GM12864 (cell line): ENCODE results near the gene SELL.

Experiments used
- DNase-seq: peaks from one replicate; pipeline ENCODE4 v3.0.0-alpha.2; 2011; ENCODE audit warnings: low read depth
- H3K4me3 ChIP-seq: 2 replicates; pipeline ENCODE4 v1.5.1; 2011; ENCODE audit warnings: mild to moderate bottlenecking, low read depth, low read length, control low read depth
- TF ChIP-seq, protein P1 (sequence below): IDR thresholded peaks from 2 replicates; pipeline ENCODE4 v1.5.1; 2011; ENCODE audit warnings: low read depth, mild to moderate bottlenecking, moderate library complexity, low read length, control low read depth, inconsistent platforms; ENCODE audit errors: missing control alignments

Gene SELL

DNA sequence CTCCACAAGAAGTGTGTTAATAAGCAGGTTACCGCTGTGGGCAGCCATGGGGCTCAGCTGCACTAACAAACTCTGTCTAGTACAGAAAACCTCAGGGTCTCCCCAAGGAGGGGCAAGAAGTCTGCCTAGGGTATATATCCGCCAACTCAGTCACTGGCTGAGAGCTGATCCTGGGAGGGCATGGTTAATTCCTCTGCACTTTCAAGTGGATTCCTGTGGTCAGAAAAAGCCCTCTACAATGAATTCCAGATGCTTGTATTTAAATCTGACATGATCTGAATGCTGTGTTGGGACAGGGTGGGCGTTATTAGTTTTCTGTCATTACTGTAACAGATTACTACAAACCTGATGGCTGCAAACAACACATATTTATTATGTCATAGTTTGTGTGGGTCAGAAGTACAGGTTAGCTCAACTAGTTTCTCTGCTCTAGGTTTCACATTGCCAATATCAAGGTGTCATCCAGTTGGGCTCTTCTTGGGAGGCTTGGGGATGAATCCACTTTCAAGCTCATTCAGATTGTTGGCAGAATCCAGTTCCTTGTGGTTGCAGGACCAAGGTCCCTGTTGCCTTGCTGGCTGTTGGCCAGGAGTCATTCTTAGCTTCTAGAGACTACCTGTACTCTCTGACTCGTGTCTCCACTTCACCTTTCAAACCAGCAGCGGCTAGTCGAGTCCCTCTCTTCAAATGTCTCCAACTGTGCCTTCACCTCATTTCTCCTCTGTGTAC, 30.4 kb upstream of the SELL start:
- no peak overlapping the region for H3K4me3 ChIP-seq
- TF ChIP-seq, protein P1, sequence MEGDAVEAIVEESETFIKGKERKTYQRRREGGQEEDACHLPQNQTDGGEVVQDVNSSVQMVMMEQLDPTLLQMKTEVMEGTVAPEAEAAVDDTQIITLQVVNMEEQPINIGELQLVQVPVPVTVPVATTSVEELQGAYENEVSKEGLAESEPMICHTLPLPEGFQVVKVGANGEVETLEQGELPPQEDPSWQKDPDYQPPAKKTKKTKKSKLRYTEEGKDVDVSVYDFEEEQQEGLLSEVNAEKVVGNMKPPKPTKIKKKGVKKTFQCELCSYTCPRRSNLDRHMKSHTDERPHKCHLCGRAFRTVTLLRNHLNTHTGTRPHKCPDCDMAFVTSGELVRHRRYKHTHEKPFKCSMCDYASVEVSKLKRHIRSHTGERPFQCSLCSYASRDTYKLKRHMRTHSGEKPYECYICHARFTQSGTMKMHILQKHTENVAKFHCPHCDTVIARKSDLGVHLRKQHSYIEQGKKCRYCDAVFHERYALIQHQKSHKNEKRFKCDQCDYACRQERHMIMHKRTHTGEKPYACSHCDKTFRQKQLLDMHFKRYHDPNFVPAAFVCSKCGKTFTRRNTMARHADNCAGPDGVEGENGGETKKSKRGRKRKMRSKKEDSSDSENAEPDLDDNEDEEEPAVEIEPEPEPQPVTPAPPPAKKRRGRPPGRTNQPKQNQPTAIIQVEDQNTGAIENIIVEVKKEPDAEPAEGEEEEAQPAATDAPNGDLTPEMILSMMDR = no peak
- no peak for DNase-seq

DNA sequence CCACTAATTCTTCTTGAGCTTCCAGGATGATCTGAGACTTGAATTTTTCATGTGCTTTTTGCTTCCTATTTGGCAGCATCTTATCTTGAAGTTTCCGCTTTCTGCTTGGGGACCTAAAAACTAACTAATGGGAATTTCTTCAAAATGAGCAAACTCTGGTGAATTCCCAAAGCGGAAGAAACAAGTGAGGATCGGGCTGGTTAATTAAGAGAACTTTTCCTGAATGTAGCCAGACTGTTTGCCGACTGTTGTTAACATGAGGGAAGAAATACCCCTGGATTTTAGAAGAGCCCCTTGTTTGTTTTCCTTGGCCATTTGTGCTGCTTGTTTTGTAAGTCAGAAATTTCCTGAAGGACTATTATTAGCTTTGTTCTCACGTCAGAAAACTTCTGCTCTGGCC, 28.6 kb upstream of the SELL start:
- TF ChIP-seq, protein P1 = no peak

GRCh38 chr1:169733924-169734323, 22.5 kb upstream of the SELL start, which contains the start of gene SELE:
TSS of gene SELE (minus strand) at chr1:169734079. CDS start at chr1:169733612, 467 bp downstream.
- H3K4me3 ChIP-seq = no peak within 1 kb of the TSS
- no peak for DNase-seq
- TF ChIP-seq, protein P1 = no peak

More for the DNA sequence above, 28.6 kb upstream of the SELL start:
- no peak overlapping the region for H3K4me3 ChIP-seq
- no peak for DNase-seq

- no peak overlapping the region for H3K4me3 ChIP-seq
- DNase-seq = no peak
- TF ChIP-seq, protein P1 = no peak
These were observed 20.0 kb upstream of the SELL start for GRCh38 chr1:169731446-169731845.

DNA sequence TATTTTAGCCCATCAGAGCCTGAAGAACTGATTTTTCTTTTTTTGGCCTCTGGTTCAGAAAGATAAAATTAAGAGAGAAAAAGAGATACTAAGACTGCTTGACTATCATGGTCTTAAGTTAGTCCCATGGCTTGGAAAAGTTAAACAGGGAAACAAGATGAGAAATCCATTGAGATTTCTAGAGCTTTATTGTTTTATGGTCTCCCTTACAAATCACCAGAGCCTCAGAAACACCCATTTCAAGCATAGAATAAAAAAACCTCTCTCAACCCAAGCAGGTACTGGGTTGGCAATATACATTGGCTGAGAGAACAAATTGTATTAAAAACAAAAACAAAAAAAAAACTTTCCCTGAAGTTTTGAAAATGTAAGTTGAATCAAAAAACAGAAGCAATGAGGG, 18.6 kb upstream of the SELL start:
- no peak overlapping the region for H3K4me3 ChIP-seq
- no peak for DNase-seq
- TF ChIP-seq, protein P1 = no peak

- DNase-seq = no peak
- H3K4me3 ChIP-seq = no peak overlapping the region
- TF ChIP-seq, protein P1 = no peak
These were observed 15.9 kb upstream of the SELL start for GRCh38 chr1:169727307-169727706.

- no peak overlapping the region for H3K4me3 ChIP-seq
- DNase-seq = no peak
- TF ChIP-seq, protein P1 = no peak
These were observed 15.4 kb upstream of the SELL start for GRCh38 chr1:169726851-169727250.
